ENCODE data around the gene IMMP2L.

DNA sequence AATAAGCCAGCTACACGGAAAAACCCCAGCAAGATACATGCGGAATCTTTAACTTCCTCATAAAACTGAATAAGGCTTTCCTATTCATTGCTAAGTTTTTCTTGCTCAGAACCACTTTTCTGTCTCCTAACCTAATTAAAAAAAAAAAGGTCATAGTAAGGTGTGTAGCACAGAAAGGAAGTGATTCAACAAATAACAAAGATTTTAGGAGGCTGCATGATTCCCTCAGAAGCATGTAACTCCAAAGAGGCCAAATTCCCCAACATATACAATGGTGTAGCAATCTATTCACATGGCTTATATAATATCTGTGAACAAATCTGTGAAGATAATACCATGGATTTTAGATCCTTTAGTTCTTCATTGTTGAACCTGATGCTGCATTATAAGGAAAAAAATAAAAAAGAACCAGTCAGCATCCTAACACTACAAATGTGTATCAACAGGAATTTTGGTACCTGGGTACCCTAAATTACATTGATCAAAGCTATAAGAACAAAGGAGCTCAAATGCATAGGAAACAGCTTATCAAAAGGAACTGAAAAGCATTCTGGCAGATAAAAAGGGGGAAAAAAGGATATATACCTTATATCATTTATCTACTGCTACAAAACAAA lies 63.8 kb downstream of the IMMP2L start:
- no peak for TF ChIP-seq POLR2A (IDR thresholded peaks at IDR 0.05)
- TF ChIP-seq, protein P1, sequence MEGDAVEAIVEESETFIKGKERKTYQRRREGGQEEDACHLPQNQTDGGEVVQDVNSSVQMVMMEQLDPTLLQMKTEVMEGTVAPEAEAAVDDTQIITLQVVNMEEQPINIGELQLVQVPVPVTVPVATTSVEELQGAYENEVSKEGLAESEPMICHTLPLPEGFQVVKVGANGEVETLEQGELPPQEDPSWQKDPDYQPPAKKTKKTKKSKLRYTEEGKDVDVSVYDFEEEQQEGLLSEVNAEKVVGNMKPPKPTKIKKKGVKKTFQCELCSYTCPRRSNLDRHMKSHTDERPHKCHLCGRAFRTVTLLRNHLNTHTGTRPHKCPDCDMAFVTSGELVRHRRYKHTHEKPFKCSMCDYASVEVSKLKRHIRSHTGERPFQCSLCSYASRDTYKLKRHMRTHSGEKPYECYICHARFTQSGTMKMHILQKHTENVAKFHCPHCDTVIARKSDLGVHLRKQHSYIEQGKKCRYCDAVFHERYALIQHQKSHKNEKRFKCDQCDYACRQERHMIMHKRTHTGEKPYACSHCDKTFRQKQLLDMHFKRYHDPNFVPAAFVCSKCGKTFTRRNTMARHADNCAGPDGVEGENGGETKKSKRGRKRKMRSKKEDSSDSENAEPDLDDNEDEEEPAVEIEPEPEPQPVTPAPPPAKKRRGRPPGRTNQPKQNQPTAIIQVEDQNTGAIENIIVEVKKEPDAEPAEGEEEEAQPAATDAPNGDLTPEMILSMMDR (IDR thresholded peaks at IDR 0.05): no peak

All from uterus (tissue), 2 donors.